ENCODE data around the gene PHGDH.

Gene PHGDH

GRCh38 chr1:119686661-119687060 lies 25.1 kb upstream of the PHGDH start:
- no peak for DNase-seq
- no peaks in the 10 kb centered on the region for H3K9me2 ChIP-seq (replicated peaks; ENCODE audit: insufficient read depth, low read length)
- H3K79me2 ChIP-seq (ENCODE audit: low read length) = no peaks in the 10 kb centered on the region
- no peak overlapping the region for H2AFZ ChIP-seq (ENCODE audit: low read length)
- H3K27me3 ChIP-seq (replicated peaks; ENCODE audit: insufficient read depth, low read length) = no peaks in the 10 kb centered on the region
- H3K27ac ChIP-seq (ENCODE audit: low read length) = no peak overlapping the region
- H3K9ac ChIP-seq (ENCODE audit: low read length) = no peak overlapping the region
- H3K4me1 ChIP-seq (ENCODE audit: low read length) = no peaks in the 10 kb centered on the region
- no peak overlapping the region for H3K4me2 ChIP-seq (ENCODE audit: low read depth, low read length)
- H4K20me1 ChIP-seq (ENCODE audit: insufficient read depth, low read length) = no peaks in the 10 kb centered on the region
- no peaks in the 10 kb centered on the region for H3F3A ChIP-seq (ENCODE audit: insufficient read depth, low read length)
- no peak overlapping the region for H3K4me3 ChIP-seq (ENCODE audit: low read length)
- TF ChIP-seq EZH2 (optimal IDR thresholded peaks at IDR 0.05; ENCODE audit: low read depth, low read length) (no peak), CTCF (IDR thresholded peaks at IDR 0.05; ENCODE audit: low read length) (no peak), EZH2phosphoT487 (IDR thresholded peaks at IDR 0.05; ENCODE audit: low read length) (no peak)
- H3K9me3 ChIP-seq (replicated peaks; ENCODE audit: insufficient read depth, low read length) = no peaks in the 10 kb centered on the region
- H3K36me3 ChIP-seq (replicated peaks; ENCODE audit: insufficient read depth, low read length) = no peaks in the 10 kb centered on the region

GRCh38 chr1:119687434-119688079 lies 24.2 kb upstream of the PHGDH start:
- no peaks in the 10 kb centered on the region for H3K36me3 ChIP-seq (replicated peaks; ENCODE audit: insufficient read depth, low read length)
- no peaks in the 10 kb centered on the region for H3K4me1 ChIP-seq (ENCODE audit: low read length)
- no peak overlapping the region for H2AFZ ChIP-seq (ENCODE audit: low read length)
- no peaks in the 10 kb centered on the region for H3K27me3 ChIP-seq (replicated peaks; ENCODE audit: insufficient read depth, low read length)
- no peak overlapping the region for H3K9ac ChIP-seq (ENCODE audit: low read length)
- H4K20me1 ChIP-seq (ENCODE audit: insufficient read depth, low read length) = no peaks in the 10 kb centered on the region
- DNase-seq = no peak
- no peak overlapping the region for H3K4me2 ChIP-seq (ENCODE audit: low read depth, low read length)
- no peaks in the 10 kb centered on the region for H3K79me2 ChIP-seq (ENCODE audit: low read length)
- no peaks in the 10 kb centered on the region for H3K9me2 ChIP-seq (replicated peaks; ENCODE audit: insufficient read depth, low read length)
- TF ChIP-seq CTCF (IDR thresholded peaks at IDR 0.05; ENCODE audit: low read length) (no peak), EZH2phosphoT487 (IDR thresholded peaks at IDR 0.05; ENCODE audit: low read length) (no peak), EZH2 (optimal IDR thresholded peaks at IDR 0.05; ENCODE audit: low read depth, low read length) (no peak)
- no peaks in the 10 kb centered on the region for H3K9me3 ChIP-seq (replicated peaks; ENCODE audit: insufficient read depth, low read length)
- no peaks in the 10 kb centered on the region for H3F3A ChIP-seq (ENCODE audit: insufficient read depth, low read length)
- no peak overlapping the region for H3K4me3 ChIP-seq (ENCODE audit: low read length)
- H3K27ac ChIP-seq (ENCODE audit: low read length) = no peak overlapping the region

- Histone ChIP-seq H2AFZ (ENCODE audit: low read length) (no peak overlapping the region), H4K20me1 (ENCODE audit: insufficient read depth, low read length) (no peaks in the 10 kb centered on the region), H3K79me2 (ENCODE audit: low read length) (no peaks in the 10 kb centered on the region), H3K4me2 (ENCODE audit: low read depth, low read length) (no peak overlapping the region), H3K36me3 (replicated peaks; ENCODE audit: insufficient read depth, low read length) (no peaks in the 10 kb centered on the region), H3K27me3 (replicated peaks; ENCODE audit: insufficient read depth, low read length) (no peaks in the 10 kb centered on the region), H3K27ac (ENCODE audit: low read length) (no peak overlapping the region), H3K9ac (ENCODE audit: low read length) (no peak overlapping the region), H3K9me2 (replicated peaks; ENCODE audit: insufficient read depth, low read length) (no peaks in the 10 kb centered on the region), H3K4me3 (ENCODE audit: low read length) (no peak overlapping the region), H3K4me1 (ENCODE audit: low read length) (no peaks in the 10 kb centered on the region), H3F3A (ENCODE audit: insufficient read depth, low read length) (no peaks in the 10 kb centered on the region), H3K9me3 (replicated peaks; ENCODE audit: insufficient read depth, low read length) (no peaks in the 10 kb centered on the region)
- no peak for TF ChIP-seq EZH2 (optimal IDR thresholded peaks at IDR 0.05; ENCODE audit: low read depth, low read length)
- no peak for TF ChIP-seq CTCF (IDR thresholded peaks at IDR 0.05; ENCODE audit: low read length)
- no peak for TF ChIP-seq EZH2phosphoT487 (IDR thresholded peaks at IDR 0.05; ENCODE audit: low read length)
- no peak for DNase-seq
These were observed 22.9 kb upstream of the PHGDH start for GRCh38 chr1:119688810-119689209.

Measured in MM.1S (cell line).